Skeletal muscle satellite cell (primary cell): ENCODE data around the gene SVBP.
A peak's percentile ranks its signal among the peaks of the same experiment; 100 is the strongest.

Experiments
- H3K27me3 ChIP-seq: 2 replicates; pipeline ENCODE4 v1.7.0; 2013; ENCODE audit warnings: low read length; ENCODE audit not compliant: control insufficient read depth, insufficient read depth
- H3K36me3 ChIP-seq: 2 replicates; pipeline ENCODE4 v1.7.0; 2013; ENCODE audit warnings: mild to moderate bottlenecking, control low read depth, low read length; ENCODE audit not compliant: insufficient read depth
- H3K4me1 ChIP-seq: 2 replicates; pipeline ENCODE4 v1.7.0; 2013; ENCODE audit warnings: low read length; ENCODE audit not compliant: control insufficient read depth, insufficient read depth
- H3K4me2 ChIP-seq: 2 replicates; pipeline ENCODE4 v1.7.0; 2013; ENCODE audit warnings: mild to moderate bottlenecking, low read length
- H3K4me3 ChIP-seq: 2 replicates; pipeline ENCODE4 v1.7.0; 2013; ENCODE audit warnings: low read length
- H3K9ac ChIP-seq: 2 replicates; pipeline ENCODE4 v1.7.0; 2013; ENCODE audit warnings: mild to moderate bottlenecking, low read depth, low read length, moderate library complexity
- H3K9me3 ChIP-seq: replicated peaks from 2 replicates; pipeline ENCODE4 v1.7.0; 2013; ENCODE audit warnings: mild to moderate bottlenecking, control low read depth, low read length

Gene SVBP

DNA sequence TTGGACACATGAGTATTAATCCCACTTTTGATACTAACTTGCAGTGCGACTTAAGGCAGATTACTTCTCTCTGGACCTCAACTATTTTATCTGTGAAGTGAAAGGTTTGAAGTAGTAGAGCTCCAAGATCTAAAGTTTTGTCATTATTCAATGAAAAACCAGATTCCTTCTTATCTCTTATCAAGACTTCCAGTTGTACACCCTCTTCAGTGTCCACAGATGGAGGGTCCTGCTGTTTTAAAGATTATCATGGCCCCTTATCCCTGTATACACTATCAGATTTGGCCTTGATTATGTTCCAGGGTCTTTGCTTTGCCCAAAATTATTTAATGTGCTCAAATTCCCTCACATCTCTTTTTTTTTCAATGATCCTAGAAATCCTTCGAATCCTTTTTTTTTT is 49.0 kb downstream of the SVBP start:
- Histone ChIP-seq H3K4me3 (peak overlapping the region; percentile 86), H3K4me1 (peaks cover 19% of the 10 kb centered on the region), H3K9me3 (no peaks in the 10 kb centered on the region), H3K4me2 (peak overlapping the region; percentile 80), H3K36me3 (peaks cover under 1% of the 10 kb centered on the region), H3K9ac (peak overlapping the region; percentile 92), H3K27me3 (no peaks in the 10 kb centered on the region)

GRCh38 chr1:42767510-42768000 is 49.6 kb downstream of the SVBP start:
- peaks cover 19% of the 10 kb centered on the region for H3K4me1 ChIP-seq
- H3K36me3 ChIP-seq = peaks cover under 1% of the 10 kb centered on the region
- peak overlapping the region; percentile 92 for H3K9ac ChIP-seq
- no peaks in the 10 kb centered on the region for H3K27me3 ChIP-seq
- H3K9me3 ChIP-seq = no peaks in the 10 kb centered on the region
- H3K4me2 ChIP-seq = peak overlapping the region; percentile 80
- H3K4me3 ChIP-seq = peak overlapping the region; percentile 86

DNA sequence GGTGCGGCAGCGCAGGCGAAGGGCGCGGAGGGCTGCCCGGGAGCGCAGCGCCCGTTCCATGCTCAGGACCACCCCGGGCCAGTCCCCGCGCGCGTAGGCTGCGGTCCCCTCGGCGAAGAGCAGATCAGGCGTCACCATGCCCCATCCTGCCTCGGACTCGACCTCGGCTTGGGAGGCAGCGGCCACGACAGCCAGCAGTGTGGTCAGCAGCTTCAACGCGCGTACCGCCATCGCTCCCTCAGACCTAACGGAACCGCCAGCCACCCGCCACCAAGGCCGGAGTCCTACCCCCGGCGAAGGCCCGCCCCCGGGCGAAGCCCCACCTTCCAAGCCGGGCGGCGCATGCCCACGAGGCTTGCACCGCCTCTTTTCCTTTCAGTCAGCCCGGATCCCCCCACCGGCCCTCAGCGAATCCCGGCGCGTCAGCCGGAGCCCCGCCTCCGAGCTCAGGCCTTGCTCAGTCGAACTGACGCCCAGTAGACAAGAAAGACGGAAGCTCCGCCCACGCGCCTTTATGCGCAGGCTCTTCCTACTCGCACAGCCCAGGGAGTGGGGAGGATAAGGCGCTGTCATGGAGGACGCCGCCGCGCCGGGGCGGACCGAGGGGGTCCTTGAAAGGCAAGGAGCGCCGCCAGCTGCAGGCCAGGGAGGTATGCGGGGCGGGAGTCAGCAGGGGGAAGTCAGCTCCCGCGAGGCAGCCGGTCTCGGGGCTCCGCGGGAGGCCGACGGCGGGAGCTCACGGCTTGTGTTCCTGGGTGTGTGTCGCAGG is 50.3 kb downstream of the SVBP start, which contains the start of the genes C1orf50 and P3H1:
C1orf50 (plus strand) TSS at position 509 of the 769 bp plus-strand sequence; CDS start at position 572, 63 bp downstream.
P3H1 (minus strand) TSS at position 288 of the 769 bp plus-strand sequence; CDS start at position 231, 57 bp downstream.
- peak within 1 kb of the TSS; percentile 86 for H3K4me3 ChIP-seq
- H3K27me3 ChIP-seq = no peaks in the 10 kb centered on the region
- H3K4me2 ChIP-seq = peak within 1 kb of the TSS; percentile 90
- H3K9me3 ChIP-seq = no peaks in the 10 kb centered on the region
- peak within 1 kb of the TSS; percentile 92 for H3K9ac ChIP-seq
- H3K36me3 ChIP-seq = peaks cover 6% of the 10 kb centered on the region
- H3K4me1 ChIP-seq = peaks cover 19% of the 10 kb centered on the region

DNA sequence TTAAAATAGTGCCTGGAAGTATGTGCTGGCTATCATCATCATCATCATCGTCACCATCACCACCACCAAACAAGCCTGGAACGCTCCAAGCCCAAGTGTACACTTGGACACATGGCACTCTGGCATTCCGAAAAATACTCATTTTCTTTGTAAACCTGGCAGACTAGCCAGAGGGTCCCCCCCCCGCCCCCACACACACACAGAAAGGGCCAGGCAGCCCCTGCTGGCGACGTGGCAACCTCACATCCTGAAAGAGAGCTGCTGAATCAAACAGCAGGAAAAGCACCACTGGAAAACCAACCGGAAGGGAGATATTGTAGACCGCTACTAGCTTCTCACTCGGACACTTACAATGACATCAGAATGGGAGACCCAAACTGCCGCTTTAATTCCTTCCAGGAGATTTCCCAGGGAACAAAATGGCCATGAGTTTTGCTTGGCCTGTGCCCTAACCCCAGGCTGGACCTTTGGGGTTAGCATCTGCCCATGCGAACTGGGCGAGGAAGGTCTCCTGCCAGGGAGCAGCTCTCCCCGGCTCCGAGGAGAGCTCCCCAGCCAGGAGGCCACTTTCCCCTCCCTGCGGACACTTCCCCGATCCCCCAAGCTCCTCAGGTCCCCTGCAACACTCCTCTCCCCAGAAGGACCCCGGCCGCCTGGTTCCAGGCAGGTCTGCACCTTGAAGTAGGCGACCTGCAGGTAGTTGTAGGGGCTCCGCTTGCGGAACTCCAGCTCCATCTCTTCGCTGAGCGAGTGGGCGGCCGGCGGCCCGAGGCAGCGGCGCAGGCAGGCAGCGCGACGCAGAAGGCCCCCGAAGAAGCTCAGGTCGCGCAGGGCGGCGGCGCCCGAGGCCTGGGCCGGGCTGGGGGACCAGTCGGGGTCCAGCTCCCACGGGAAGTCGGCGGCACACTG is 51.1 kb downstream of the SVBP start:
- Histone ChIP-seq H3K36me3 (peaks cover 14% of the 10 kb centered on the region), H3K4me2 (peak overlapping the region; percentile 90), H3K9me3 (no peaks in the 10 kb centered on the region), H3K27me3 (no peaks in the 10 kb centered on the region), H3K4me3 (peak overlapping the region; percentile 86), H3K4me1 (peaks cover 19% of the 10 kb centered on the region), H3K9ac (peak overlapping the region; percentile 92)

GRCh38 chr1:42765269-42765668 is 51.9 kb downstream of the SVBP start:
- Histone ChIP-seq H3K9ac (peak overlapping the region; percentile 92), H3K4me1 (peaks cover 19% of the 10 kb centered on the region), H3K36me3 (peaks cover 15% of the 10 kb centered on the region), H3K4me2 (peak overlapping the region; percentile 90), H3K27me3 (no peaks in the 10 kb centered on the region), H3K4me3 (peak overlapping the region; percentile 86), H3K9me3 (no peaks in the 10 kb centered on the region)

DNA sequence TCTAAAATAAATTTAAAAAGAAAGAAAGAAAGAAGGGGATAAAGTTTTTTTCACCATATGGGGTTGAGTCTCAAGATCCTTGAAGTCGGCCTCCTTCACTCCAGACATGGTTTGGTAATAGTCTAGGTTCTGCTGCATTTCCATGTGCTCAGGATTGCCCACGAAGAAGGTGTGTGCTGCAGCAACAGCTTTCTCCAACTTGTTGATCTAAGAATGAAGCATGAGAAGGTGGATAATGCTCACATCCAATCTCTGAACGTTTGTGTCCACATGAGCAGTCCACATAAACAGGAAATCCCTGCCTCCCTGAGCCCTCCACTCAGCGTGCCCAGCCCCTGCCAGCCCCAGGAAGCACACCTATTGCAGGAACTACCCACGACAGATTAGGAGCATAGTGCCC is 54.9 kb downstream of the SVBP start:
- peaks cover 10% of the 10 kb centered on the region for H3K4me1 ChIP-seq
- H3K9me3 ChIP-seq = no peaks in the 10 kb centered on the region
- H3K4me2 ChIP-seq = no peak overlapping the region
- H3K36me3 ChIP-seq = peaks cover 37% of the 10 kb centered on the region
- H3K4me3 ChIP-seq = no peak overlapping the region
- no peaks in the 10 kb centered on the region for H3K27me3 ChIP-seq
- H3K9ac ChIP-seq = no peak overlapping the region

DNA sequence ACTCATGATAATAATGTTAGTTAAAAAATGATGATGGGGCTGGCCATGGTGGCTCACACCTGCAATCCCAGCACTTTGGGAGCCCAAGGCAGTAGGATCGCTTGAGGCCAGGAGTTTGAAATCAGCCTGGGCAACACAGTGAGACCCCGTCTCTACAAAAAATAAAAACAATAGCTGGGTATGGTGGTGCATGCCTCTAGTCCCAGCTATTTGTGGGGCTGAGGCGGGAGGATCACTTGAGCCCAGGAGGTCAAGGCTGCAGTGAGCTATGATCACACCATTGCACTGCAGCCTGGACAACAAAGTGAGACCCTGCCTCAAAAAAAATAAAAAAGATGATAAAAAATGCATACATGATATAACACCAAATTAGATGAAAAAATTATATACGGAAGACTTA is 55.6 kb downstream of the SVBP start:
- Histone ChIP-seq H3K27me3 (no peaks in the 10 kb centered on the region), H3K9ac (no peak overlapping the region), H3K4me2 (no peak overlapping the region), H3K9me3 (no peaks in the 10 kb centered on the region), H3K36me3 (peaks cover 43% of the 10 kb centered on the region), H3K4me3 (no peak overlapping the region), H3K4me1 (peaks cover 10% of the 10 kb centered on the region)

DNA sequence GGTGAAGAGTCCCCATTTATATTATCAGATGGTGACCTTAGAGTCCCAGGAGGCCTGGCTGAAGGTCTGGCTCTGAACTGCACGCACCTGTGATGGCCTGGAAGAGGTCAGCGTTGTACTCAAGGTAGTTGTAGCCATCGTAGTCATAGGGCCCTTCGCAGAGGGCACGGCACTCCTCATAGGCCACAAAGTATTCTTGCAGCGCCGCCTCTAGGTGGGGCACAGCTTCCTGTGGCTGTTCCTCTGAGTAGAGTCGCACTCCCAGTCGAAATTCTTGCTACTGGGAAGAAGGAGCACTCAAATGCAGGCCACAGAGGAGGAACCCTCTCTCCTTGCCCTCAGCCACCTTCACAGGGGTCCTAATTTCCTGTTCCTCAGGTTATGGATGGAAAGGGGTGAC is 58.1 kb downstream of the SVBP start:
- Histone ChIP-seq H3K4me3 (no peak overlapping the region), H3K9ac (no peak overlapping the region), H3K27me3 (no peaks in the 10 kb centered on the region), H3K9me3 (no peaks in the 10 kb centered on the region), H3K4me2 (no peak overlapping the region), H3K36me3 (peaks cover 67% of the 10 kb centered on the region), H3K4me1 (peaks cover 1% of the 10 kb centered on the region)

- Histone ChIP-seq H3K4me3 (no peak overlapping the region), H3K36me3 (peaks cover 71% of the 10 kb centered on the region)
Observed at GRCh38 chr1:42758641-42759040, 58.6 kb downstream of the SVBP start.

DNA sequence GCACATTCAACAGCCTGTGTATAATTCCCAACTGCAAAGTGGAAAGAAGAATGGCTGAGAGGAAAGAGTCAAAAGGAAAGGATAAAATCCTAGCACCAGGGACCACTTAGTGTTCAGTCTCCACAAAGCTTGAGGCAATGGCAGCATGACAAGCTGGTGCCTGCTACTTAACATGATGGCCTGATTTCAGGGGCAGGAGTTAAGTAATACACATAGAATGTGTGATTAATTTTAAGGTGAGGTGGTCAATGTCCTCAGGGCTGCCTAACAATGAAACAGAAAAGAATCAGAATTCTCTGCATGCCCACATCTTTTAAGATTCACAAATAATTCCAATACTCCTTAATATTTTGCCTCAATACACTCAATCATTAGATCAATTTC is 59.3 kb downstream of the SVBP start:
- H3K4me1 ChIP-seq = peaks cover 5% of the 10 kb centered on the region
- H3K36me3 ChIP-seq = peaks cover 75% of the 10 kb centered on the region
- no peaks in the 10 kb centered on the region for H3K9me3 ChIP-seq
- no peak overlapping the region for H3K9ac ChIP-seq
- no peak overlapping the region for H3K4me2 ChIP-seq
- H3K4me3 ChIP-seq = no peak overlapping the region
- no peaks in the 10 kb centered on the region for H3K27me3 ChIP-seq

More at GRCh38 chr1:42758641-42759040, 58.6 kb downstream of the SVBP start:
- Histone ChIP-seq H3K27me3 (no peaks in the 10 kb centered on the region), H3K4me2 (no peak overlapping the region), H3K9ac (no peak overlapping the region), H3K4me1 (no peaks in the 10 kb centered on the region), H3K9me3 (no peaks in the 10 kb centered on the region)
